Activated naive CD8-positive, alpha-beta T cell treated with anti-CD3 and anti-CD28 coated beads, Interleukin-2, amount 50 U/mL, for 24 hours (primary cell): Measurements from ENCODE around the gene SNORC.

Source experiments
- ATAC-seq: fragments of 150-1000 bp; cut with Tn5 transposase; one replicate; pipeline ENCODE4 v1.10.0; 2021
- DNase-seq: peaks from one replicate; pipeline ENCODE4 v3.0.0; 2021
- H3K27ac Mint-ChIP-seq: one replicate; pipeline ENCODE4 v1.8.0; 2021; ENCODE audit warnings: mild to moderate bottlenecking, mixed read lengths
- H3K27me3 Mint-ChIP-seq: one replicate; pipeline ENCODE4 v1.8.0; 2021; ENCODE audit warnings: mixed read lengths
- H3K36me3 Mint-ChIP-seq: one replicate; pipeline ENCODE4 v1.8.0; 2021; ENCODE audit warnings: low read depth, mixed read lengths
- H3K4me1 Mint-ChIP-seq: one replicate; pipeline ENCODE4 v1.8.0; 2021; ENCODE audit warnings: mixed read lengths
- H3K4me3 Mint-ChIP-seq: one replicate; pipeline ENCODE4 v1.8.0; 2021; ENCODE audit warnings: mild to moderate bottlenecking, moderate library complexity, mixed read lengths
- H3K9me3 Mint-ChIP-seq: one replicate; pipeline ENCODE4 v1.8.0; 2021; ENCODE audit warnings: mixed read lengths

SNORC gene

GRCh38 chr2:232857158-232857563, 12.9 kb upstream of the SNORC start:
- ATAC-seq (no peak), DNase-seq (no peak)
- H3K36me3 Mint-ChIP-seq: peaks cover 31% of the 10 kb centered on the region
- H3K27ac Mint-ChIP-seq: peak overlapping the region; percentile 47
- H3K4me3 Mint-ChIP-seq: no peak overlapping the region
- no peaks in the 10 kb centered on the region for H3K9me3 Mint-ChIP-seq
- H3K4me1 Mint-ChIP-seq: no peaks in the 10 kb centered on the region
- H3K27me3 Mint-ChIP-seq: no peaks in the 10 kb centered on the region

- ATAC-seq: no peak
- Mint-ChIP-seq H3K9me3 (no peaks in the 10 kb centered on the region), H3K4me3 (no peak overlapping the region), H3K27me3 (no peaks in the 10 kb centered on the region), H3K36me3 (peaks cover 28% of the 10 kb centered on the region), H3K27ac (no peak overlapping the region), H3K4me1 (no peaks in the 10 kb centered on the region)
- DNase-seq: no peak
Observed at GRCh38 chr2:232859385-232859916, 10.6 kb upstream of the SNORC start.

GRCh38 chr2:232860593-232861241, 9.3 kb upstream of the SNORC start:
- Mint-ChIP-seq H3K36me3 (peaks cover 28% of the 10 kb centered on the region), H3K9me3 (no peaks in the 10 kb centered on the region), H3K4me3 (no peak overlapping the region), H3K27me3 (no peaks in the 10 kb centered on the region), H3K27ac (no peak overlapping the region), H3K4me1 (no peaks in the 10 kb centered on the region)
- DNase-seq: no peak
- ATAC-seq: no peak

GRCh38 chr2:232861353-232861752, 8.7 kb upstream of the SNORC start:
- Mint-ChIP-seq H3K36me3 (peaks cover 26% of the 10 kb centered on the region), H3K27ac (no peak overlapping the region), H3K4me1 (no peaks in the 10 kb centered on the region)

DNA sequence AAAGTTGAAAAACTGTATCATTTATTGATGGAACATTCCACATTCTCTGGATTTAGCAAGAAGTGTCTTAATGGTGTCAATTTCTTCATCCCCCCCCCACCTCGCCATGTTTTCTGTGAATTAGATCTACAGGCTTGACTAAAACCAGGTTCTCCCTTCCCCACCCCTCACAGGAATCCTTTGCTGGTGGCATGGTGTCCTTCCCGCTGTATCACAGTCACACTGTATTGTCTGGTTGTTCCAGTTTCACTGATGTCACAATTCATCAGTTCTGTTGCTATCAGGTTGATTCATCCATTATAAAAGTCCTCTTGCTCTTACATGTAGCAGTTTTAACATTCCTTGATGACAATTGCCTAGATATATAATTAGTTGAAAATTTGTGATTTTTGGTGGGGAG, 6.1 kb upstream of the SNORC start:
- no peak for DNase-seq
- no peaks in the 10 kb centered on the region for H3K27me3 Mint-ChIP-seq
- peaks cover 2% of the 10 kb centered on the region for H3K36me3 Mint-ChIP-seq
- H3K4me1 Mint-ChIP-seq: no peaks in the 10 kb centered on the region
- ATAC-seq: no peak
- no peaks in the 10 kb centered on the region for H3K9me3 Mint-ChIP-seq
- H3K4me3 Mint-ChIP-seq: no peak overlapping the region
- no peak overlapping the region for H3K27ac Mint-ChIP-seq

More at GRCh38 chr2:232861353-232861752, 8.7 kb upstream of the SNORC start:
- DNase-seq (no peak), ATAC-seq (no peak)
- no peaks in the 10 kb centered on the region for H3K9me3 Mint-ChIP-seq
- no peaks in the 10 kb centered on the region for H3K27me3 Mint-ChIP-seq
- H3K4me3 Mint-ChIP-seq: no peak overlapping the region

- H3K36me3 Mint-ChIP-seq: no peaks in the 10 kb centered on the region
- H3K27ac Mint-ChIP-seq: no peak overlapping the region
- no peaks in the 10 kb centered on the region for H3K9me3 Mint-ChIP-seq
- ATAC-seq (no peak), DNase-seq (no peak)
- H3K27me3 Mint-ChIP-seq: no peaks in the 10 kb centered on the region
- no peak overlapping the region for H3K4me3 Mint-ChIP-seq
- H3K4me1 Mint-ChIP-seq: no peaks in the 10 kb centered on the region
Observed at GRCh38 chr2:232865165-232865564, 4.9 kb upstream of the SNORC start.

GRCh38 chr2:232866104-232866503, 4.0 kb upstream of the SNORC start:
- no peaks in the 10 kb centered on the region for H3K27me3 Mint-ChIP-seq
- no peaks in the 10 kb centered on the region for H3K36me3 Mint-ChIP-seq
- DNase-seq: no peak
- H3K4me1 Mint-ChIP-seq: no peaks in the 10 kb centered on the region
- no peak overlapping the region for H3K4me3 Mint-ChIP-seq
- ATAC-seq: no peak
- no peaks in the 10 kb centered on the region for H3K9me3 Mint-ChIP-seq
- no peak overlapping the region for H3K27ac Mint-ChIP-seq

DNA sequence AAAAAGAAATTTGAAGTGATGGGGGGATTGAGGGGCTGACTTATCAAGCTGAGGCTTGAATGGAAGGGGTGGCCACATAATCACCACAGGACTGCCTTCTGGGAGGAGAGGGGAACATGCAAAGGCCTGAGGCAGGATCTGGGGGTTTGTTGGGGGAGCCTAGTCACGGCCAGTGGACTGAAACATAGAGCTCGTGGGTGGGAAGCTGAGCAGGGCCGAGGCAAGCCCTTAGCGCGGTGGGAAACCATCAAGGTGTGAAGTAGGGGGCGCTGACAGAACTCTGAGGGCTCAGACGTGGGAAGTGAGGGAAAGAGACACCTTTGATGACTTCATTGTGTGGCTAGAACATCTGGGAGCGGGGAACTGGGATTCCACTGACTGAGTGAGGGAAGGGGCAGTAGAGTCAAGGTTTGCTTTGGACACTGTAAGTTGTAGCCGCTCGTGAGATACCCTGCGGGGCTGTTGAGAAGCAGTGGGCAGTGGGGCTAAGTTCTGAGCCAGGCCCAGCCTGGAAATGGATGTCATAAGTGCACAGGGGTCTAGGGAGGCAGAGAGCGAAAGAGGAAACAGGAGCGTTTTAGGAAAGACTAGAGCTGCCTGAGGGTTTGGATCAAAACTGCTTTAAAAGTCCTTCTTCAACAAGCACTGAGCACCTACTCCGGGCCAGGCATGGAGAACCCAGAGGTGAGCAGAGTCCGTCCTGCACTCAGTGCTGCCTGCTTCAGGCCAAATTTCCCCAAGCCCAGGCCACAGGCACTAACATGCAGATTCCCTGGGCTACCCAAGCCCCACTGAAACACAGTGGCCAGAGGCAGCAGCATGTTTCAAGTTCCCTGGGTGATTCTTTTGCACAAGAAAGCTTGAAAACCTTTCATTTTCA, 686 bp upstream of the SNORC start:
- ATAC-seq: no peak
- H3K36me3 Mint-ChIP-seq: no peaks in the 10 kb centered on the region
- no peak for DNase-seq
- no peaks in the 10 kb centered on the region for H3K4me1 Mint-ChIP-seq
- no peaks in the 10 kb centered on the region for H3K9me3 Mint-ChIP-seq
- no peaks in the 10 kb centered on the region for H3K27me3 Mint-ChIP-seq
- no peak overlapping the region for H3K27ac Mint-ChIP-seq
- H3K4me3 Mint-ChIP-seq: no peak overlapping the region

DNA sequence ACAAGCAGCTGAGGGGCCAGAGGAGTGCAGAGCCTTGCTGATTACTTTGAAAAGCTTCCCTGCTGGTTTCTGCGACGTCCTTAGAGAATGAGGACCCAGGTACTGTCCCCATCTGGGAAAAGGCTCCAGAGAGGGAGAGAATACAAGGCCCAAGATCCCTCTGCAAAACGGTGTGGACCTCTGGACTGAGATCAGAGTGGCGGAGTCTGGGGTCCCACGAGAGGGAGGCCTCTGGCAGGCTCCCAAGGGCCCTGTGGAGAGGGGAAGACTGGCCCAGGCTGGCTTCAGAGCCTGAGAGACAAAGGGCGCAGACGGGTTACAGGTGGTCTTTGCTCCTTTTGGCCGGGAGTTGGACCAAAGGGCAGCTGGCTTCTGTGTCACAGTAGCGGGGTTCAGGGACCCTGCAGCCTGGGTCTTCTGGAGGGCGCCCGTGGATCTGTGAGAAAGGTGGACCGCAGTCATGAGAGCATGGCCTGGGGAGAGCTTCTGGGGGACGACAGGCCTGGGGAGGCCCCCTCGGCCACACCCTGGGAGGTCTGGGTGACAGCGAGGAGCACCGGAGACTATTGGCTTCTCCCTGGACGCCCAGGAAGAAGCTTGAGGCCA, 805 bp downstream of the SNORC start:
- ATAC-seq: no peak
- peaks cover 2% of the 10 kb centered on the region for H3K4me1 Mint-ChIP-seq
- H3K27ac Mint-ChIP-seq: no peak overlapping the region
- H3K4me3 Mint-ChIP-seq: no peak overlapping the region
- no peaks in the 10 kb centered on the region for H3K9me3 Mint-ChIP-seq
- H3K36me3 Mint-ChIP-seq: no peaks in the 10 kb centered on the region
- H3K27me3 Mint-ChIP-seq: peaks cover 7% of the 10 kb centered on the region
- no peak for DNase-seq

DNA sequence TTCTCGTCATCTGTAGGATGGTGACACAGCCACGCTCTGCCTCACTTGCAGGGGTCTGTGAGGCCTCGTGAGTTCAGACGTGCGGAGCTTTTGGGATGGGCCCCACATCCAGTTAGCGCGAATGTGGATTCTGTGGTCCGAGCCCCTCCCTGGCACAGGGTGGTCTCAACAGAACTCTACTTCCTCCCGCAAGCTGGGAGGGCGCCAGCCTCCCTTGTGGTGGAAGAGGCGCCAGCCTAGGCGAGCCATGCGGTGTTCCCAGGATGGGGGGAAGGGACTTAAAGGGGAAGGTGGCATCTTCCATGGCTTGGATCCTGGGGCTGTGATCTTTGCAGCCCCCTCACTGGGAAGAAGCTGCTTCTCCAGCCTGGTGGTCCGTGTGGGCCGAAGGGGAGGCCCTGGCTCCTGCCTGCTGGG, 1.4 kb downstream of the SNORC start:
- peaks cover 7% of the 10 kb centered on the region for H3K27me3 Mint-ChIP-seq
- no peak overlapping the region for H3K4me3 Mint-ChIP-seq
- no peak overlapping the region for H3K27ac Mint-ChIP-seq
- DNase-seq (no peak), ATAC-seq (no peak)
- peaks cover 2% of the 10 kb centered on the region for H3K4me1 Mint-ChIP-seq
- H3K9me3 Mint-ChIP-seq: no peaks in the 10 kb centered on the region
- no peaks in the 10 kb centered on the region for H3K36me3 Mint-ChIP-seq

DNA sequence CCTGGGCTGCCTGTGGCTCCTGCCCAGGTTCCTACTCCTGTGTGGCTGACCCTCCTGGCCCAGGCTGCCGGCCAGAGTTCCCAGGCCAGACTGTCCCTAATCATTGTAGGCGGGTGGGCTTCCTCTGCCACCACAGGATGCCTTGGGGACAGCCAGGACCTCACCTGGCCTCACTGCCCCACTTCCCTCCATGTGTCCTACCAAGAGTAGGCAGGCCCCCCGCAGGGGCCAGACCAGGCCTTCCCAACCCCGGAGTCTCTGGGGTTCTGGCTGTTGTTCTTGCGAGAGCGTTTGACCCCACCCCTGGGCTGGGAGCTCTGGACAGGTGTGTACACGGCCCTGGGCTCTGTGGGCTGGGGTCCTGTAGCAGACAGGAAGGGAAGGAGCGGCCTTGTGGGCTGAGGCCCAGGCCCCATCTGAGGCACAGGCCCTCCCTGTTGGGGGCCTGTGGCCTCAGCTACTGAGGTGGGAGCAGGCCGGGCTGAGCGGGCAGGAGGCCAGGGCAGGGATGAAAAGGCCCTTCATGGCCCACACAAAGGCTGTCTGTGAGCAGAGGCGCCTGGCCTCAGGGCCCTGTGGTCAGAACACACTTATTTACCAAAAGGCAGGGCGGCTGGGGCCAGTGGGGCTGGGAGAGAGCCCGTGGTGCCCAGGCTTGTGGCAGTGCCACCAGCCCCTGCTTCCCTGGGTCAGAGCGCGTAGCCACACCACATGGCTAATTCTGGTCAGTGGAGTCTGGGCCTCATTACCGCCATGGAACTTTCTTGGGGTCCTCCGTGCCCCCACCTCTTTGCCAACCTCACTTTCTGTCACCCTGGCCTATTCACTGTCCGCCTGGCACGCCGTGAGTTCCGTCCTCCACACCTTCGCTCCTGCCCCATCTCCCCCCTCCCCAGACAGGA, 2.0 kb downstream of the SNORC start:
- no peaks in the 10 kb centered on the region for H3K9me3 Mint-ChIP-seq
- H3K27me3 Mint-ChIP-seq: peaks cover 7% of the 10 kb centered on the region
- no peaks in the 10 kb centered on the region for H3K36me3 Mint-ChIP-seq
- ATAC-seq (no peak), DNase-seq (no peak)
- H3K4me1 Mint-ChIP-seq: peaks cover 2% of the 10 kb centered on the region
- H3K27ac Mint-ChIP-seq: no peak overlapping the region
- H3K4me3 Mint-ChIP-seq: no peak overlapping the region

- Mint-ChIP-seq H3K27ac (no peak overlapping the region), H3K36me3 (no peaks in the 10 kb centered on the region), H3K4me1 (peaks cover 2% of the 10 kb centered on the region), H3K4me3 (no peak overlapping the region), H3K9me3 (no peaks in the 10 kb centered on the region), H3K27me3 (peaks cover 11% of the 10 kb centered on the region)
- no peak for ATAC-seq
- no peak for DNase-seq
Observed at GRCh38 chr2:232872826-232873225, 2.8 kb downstream of the SNORC start.

DNA sequence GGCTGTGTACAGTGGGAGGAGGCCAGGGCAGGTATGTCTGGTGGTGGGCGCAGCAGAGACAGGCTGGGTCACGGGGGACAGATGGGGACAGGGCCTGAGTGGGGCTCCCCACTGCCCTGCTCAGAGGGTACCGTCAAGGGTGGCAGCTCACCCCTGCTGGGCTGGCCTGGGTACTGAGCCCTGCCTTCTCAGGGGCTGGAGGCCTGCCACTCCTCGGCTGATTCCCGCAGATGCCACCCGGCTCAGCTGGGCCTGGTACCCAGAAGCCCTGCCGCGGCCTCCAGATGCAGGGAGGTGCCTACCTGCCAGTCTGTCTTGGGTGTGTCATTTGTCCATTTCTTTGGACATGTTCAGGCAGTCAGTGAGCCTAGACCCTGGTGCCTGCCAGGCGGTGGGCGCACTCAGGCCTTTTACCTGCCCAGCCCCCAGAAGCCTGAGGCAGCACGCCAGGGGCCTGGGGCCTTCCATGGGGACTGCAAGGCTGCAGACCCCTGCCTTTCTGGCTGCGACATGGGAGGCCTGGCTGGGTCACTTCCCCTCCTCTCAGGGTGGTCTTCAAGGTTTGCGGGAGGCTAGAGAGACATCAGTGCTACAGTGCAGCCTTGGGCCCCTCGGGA, 3.3 kb downstream of the SNORC start:
- peaks cover 15% of the 10 kb centered on the region for H3K27me3 Mint-ChIP-seq
- DNase-seq (no peak), ATAC-seq (no peak)
- H3K36me3 Mint-ChIP-seq: no peaks in the 10 kb centered on the region
- no peaks in the 10 kb centered on the region for H3K9me3 Mint-ChIP-seq
- peaks cover 2% of the 10 kb centered on the region for H3K4me1 Mint-ChIP-seq
- no peak overlapping the region for H3K4me3 Mint-ChIP-seq
- no peak overlapping the region for H3K27ac Mint-ChIP-seq
